EH (cell line): ENCODE results near the gene SLC7A6.

Experiments used
- DNase-seq: peaks from one replicate; pipeline ENCODE4 v3.0.0-alpha.2; 2015; ENCODE audit warnings: low read depth

Gene SLC7A6

DNA sequence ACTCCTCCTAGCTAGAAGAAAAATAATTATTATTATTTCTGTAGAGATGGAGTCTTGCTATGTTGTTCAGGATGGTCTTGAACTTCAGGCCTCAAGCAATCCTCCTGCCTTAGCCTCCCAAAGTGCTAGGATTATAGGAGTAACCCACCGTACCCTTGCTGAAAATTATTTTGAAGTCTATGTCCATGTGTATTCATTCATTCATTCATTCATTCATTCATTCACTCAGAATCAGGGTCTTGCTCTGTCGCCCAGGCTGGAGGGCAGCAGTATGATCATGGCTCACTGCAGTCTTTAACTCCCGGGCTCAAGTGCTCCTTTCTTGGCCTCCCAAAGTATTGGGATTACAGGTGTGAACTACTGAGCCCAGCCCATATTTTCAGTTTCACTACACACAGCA lies 42.3 kb downstream of the SLC7A6 start:
- no peak for DNase-seq

GRCh38 chr16:68309799-68310198 lies 45.5 kb downstream of the SLC7A6 start:
- DNase-seq = no peak

GRCh38 chr16:68310437-68310773 lies 46.1 kb downstream of the SLC7A6 start:
- no peak for DNase-seq

GRCh38 chr16:68310774-68311511 lies 46.6 kb downstream of the SLC7A6 start, which contains the start of the genes PRMT7 and SLC7A6OS:
Gene PRMT7, plus strand, starts transcription at chr16:68311019. Its CDS starts 4,961 bp downstream, at chr16:68315980.
Gene SLC7A6OS, minus strand, starts transcription at chr16:68310946. Its CDS starts 20 bp downstream, at chr16:68310926.
- peak; percentile 91 for DNase-seq

DNA sequence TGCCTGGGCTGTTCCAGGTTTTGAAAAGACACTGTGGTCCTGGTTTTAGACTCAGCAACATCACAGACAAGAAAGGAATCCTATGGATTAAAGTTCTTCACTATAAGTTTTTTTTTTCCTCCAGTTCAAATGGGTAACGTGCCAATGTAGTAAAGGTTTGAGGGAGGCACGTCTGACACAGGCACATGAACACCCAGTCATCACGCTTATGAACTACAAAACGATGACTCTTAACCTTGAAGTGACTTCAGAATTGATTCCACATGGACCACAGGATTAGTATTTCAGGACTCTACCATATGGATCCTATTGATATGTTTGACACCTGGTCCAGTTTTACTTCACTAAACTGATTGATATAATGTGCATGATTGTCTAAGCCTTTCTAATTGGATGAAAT lies 48.8 kb downstream of the SLC7A6 start:
- DNase-seq = no peak

DNA sequence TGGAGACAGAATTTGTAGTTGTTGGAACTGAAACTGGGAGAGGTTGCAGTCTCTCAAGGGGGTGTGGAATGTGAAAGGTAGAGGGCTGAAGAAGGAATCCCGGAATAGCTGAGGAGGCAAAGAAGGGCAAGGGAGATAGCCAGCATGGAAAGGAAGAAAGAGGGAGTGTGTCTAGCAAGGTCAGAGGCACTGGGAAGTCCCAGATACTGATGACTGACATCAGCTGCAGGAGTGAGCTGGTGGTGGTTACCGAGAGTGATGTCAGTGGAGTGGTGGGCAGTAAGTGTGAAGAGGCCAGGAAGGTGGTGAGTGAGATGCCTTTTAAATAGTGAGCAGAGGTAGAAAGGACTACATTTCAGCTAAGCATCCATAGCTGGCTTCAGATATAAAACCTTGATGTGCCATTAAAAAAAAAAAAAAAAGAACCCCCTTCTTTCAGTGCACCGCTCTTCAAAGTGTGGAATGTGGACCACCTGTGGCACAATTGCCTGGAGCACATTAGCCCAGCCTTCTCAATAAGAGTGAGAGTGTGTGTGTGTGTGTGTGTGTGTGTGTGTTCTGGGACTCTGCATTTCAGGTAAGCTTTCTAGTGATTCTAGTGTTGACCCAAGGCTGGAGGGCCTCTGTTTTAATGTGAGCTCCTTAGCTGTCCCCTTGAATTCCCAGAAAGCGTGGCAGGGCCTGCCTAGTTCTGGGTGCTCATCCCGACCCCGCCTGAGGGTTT lies 55.0 kb downstream of the SLC7A6 start:
- no peak for DNase-seq

GRCh38 chr16:68324336-68324735 lies 60.0 kb downstream of the SLC7A6 start:
- no peak for DNase-seq

GRCh38 chr16:68324780-68325357 lies 60.5 kb downstream of the SLC7A6 start:
- DNase-seq = no peak

DNA sequence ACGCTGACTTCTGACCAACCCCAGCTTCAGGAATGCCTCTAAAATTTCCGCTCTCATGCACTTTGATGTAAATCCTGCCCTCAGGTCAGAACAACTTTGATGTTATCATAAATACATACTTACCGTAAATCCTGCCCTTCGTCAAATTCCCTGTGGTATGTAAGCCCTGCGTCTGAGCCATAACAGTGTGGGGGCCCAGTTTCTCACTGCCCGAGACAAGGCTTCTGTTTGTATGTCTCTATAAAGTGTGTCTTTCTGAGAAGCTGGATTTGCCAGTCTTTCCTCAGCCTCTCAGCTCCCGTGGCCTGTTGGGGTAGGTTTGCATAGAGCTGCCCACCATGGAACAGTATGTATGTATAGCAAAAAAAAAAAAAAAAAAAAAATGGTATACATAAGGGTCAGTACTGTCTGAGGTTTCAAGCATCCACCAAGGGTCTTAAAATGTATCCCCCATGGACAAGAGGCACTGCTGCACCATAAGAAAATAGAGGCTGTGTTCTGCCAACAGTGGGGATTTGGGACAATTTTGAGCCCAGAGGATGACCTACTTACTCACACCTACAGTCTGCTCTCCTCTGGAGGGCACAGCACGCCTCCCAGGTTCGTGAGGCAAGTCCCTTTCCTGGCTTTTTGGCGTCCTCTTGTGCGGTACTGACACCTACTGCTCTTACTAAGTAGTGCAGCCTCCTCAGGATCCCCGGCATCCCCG lies 64.0 kb downstream of the SLC7A6 start:
- peak; percentile 83 for DNase-seq

- DNase-seq = no peak
These were observed 64.6 kb downstream of the SLC7A6 start for GRCh38 chr16:68328860-68329390.

- peak; percentile 64 for DNase-seq
These were observed 67.6 kb downstream of the SLC7A6 start for GRCh38 chr16:68331879-68332410.

GRCh38 chr16:68332411-68333121 lies 68.2 kb downstream of the SLC7A6 start:
- DNase-seq = peak; percentile 4

- DNase-seq = peak; percentile 32
These were observed 70.8 kb downstream of the SLC7A6 start for GRCh38 chr16:68335175-68335574.

- DNase-seq = no peak
These were observed 74.2 kb downstream of the SLC7A6 start for GRCh38 chr16:68338326-68339119.

- DNase-seq = no peak
These were observed 74.9 kb downstream of the SLC7A6 start for GRCh38 chr16:68339214-68339613.

DNA sequence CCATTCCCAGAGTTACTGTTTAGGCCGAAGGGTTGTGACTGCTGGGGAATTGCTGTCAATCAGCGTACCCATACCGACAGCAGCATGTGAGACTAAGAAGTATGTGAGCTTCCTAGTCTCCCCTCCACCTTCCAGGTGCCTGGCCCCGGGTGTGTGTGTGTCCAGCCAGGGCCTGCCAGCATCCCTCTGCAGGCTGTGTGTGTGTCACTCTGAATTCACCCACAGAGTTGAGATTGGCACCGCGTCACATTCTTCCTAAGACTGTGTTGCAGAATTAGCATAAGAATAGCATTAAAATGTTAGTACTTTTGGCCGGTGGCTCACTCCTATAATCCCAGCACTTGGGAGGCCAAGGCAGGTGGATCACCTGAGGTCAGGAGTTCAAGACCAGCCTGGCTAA lies 78.3 kb downstream of the SLC7A6 start:
- no peak for DNase-seq

GRCh38 chr16:68343137-68343536 lies 78.8 kb downstream of the SLC7A6 start:
- no peak for DNase-seq

GRCh38 chr16:68344252-68344651 lies 79.9 kb downstream of the SLC7A6 start:
- DNase-seq = no peak

DNA sequence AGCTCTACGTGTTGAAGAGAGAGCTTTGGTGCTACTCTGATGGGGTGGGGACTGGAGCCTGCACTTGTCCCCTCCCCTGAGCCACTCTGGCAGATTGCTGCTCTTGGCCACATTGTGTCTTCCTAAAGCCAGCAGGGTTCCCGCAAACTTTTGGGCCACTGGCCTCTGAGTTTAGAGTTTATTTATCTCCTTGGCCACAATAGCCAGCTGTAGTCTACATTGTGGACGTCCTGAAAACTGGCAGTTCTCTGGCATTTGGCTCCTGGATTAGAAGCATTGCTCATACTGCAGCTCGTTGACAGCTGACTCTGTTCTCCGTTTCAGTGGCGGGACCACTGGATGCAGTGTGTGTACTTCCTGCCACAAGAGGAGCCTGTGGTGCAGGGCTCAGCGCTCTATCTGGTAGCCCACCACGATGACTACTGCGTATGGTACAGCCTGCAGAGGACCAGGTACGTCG lies 81.1 kb downstream of the SLC7A6 start:
- DNase-seq = no peak

- DNase-seq = no peak
These were observed 81.8 kb downstream of the SLC7A6 start for GRCh38 chr16:68345958-68346635.
